Measurements from ENCODE around the gene TBC1D22A.

Gene TBC1D22A

DNA sequence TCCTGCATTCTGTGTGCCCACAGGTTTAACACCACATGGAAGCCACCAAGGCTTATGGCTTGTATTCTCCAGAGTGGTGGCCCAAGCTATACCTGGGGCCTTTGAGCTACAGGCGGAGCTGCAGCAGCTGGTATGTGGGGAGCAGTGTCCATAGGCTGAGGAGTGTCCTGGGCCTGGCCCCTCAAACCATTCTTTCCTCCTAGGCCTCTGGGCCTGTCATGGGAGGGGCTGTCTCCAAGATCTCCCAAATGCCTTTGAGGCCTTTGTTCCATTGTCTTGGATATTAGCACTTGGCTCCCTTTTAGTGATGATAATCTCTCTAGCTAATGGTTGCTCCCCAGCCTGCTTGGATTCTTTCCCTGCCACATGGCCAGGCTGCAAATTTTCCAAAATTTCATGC, 6.4 kb upstream of the TBC1D22A start:
- Histone ChIP-seq H3K9ac (ENCODE audit: low read depth, low read length) (no peak overlapping the region), H3K9me3 (replicated peaks; ENCODE audit: low read length) (no peaks in the 10 kb centered on the region), H3K4me2 (ENCODE audit: low read length) (no peak overlapping the region), H3K27me3 (ENCODE audit: control insufficient read depth, insufficient read depth, low read length) (no peaks in the 10 kb centered on the region), H3K36me3 (ENCODE audit: insufficient read depth, low read length) (no peaks in the 10 kb centered on the region), H3K4me3 (ENCODE audit: low read length) (no peak overlapping the region), H3K4me1 (ENCODE audit: control insufficient read depth, insufficient read depth, low read length) (peaks cover 23% of the 10 kb centered on the region)

DNA sequence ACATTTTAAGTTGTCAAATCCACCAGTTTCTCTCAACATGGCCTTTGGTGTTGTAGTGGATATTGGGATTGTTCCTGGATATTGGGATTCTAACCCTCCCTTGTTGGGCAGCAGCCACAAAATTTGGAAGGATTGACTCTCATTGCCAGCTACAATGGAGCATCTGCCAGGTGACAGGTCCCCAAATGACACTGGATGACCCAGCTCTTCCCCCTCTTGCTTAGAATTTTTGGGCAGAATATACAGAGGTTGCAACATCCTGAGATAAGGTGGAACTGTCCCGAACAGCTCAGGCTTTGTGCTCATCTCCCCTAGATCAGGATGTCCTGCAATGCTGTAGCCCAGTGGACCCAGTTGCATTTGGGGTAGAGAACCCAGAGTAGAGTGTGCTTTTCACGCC, 5.3 kb upstream of the TBC1D22A start:
- Histone ChIP-seq H3K4me3 (ENCODE audit: low read length) (no peak overlapping the region), H3K9me3 (replicated peaks; ENCODE audit: low read length) (no peaks in the 10 kb centered on the region), H3K9ac (ENCODE audit: low read depth, low read length) (no peak overlapping the region), H3K4me2 (ENCODE audit: low read length) (no peak overlapping the region), H3K4me1 (ENCODE audit: control insufficient read depth, insufficient read depth, low read length) (peaks cover 26% of the 10 kb centered on the region), H3K36me3 (ENCODE audit: insufficient read depth, low read length) (no peaks in the 10 kb centered on the region), H3K27me3 (ENCODE audit: control insufficient read depth, insufficient read depth, low read length) (no peaks in the 10 kb centered on the region)

DNA sequence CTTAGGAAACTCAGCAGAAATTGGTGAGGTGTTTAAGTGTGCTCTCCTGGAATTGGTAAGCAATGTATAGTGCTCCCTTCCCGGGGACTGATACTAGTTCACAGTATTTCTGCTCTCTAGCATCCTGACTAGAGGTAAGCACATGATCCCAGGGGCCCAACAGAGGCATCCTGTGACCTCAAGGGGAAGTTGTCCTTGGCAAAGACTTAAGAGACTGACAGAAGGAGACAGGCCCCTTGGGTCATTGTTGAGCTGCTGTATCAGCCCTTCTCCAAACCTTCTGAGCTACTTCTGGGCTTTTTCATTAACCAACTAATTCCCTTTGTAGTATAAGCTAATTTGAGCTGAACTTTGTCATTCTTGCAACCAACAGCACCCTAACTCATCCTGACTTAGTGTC, 4.3 kb upstream of the TBC1D22A start:
- Histone ChIP-seq H3K27me3 (ENCODE audit: control insufficient read depth, insufficient read depth, low read length) (no peaks in the 10 kb centered on the region), H3K9ac (ENCODE audit: low read depth, low read length) (no peak overlapping the region), H3K4me2 (ENCODE audit: low read length) (no peak overlapping the region), H3K36me3 (ENCODE audit: insufficient read depth, low read length) (no peaks in the 10 kb centered on the region), H3K4me3 (ENCODE audit: low read length) (no peak overlapping the region), H3K9me3 (replicated peaks; ENCODE audit: low read length) (no peaks in the 10 kb centered on the region), H3K4me1 (ENCODE audit: control insufficient read depth, insufficient read depth, low read length) (peaks cover 24% of the 10 kb centered on the region)

DNA sequence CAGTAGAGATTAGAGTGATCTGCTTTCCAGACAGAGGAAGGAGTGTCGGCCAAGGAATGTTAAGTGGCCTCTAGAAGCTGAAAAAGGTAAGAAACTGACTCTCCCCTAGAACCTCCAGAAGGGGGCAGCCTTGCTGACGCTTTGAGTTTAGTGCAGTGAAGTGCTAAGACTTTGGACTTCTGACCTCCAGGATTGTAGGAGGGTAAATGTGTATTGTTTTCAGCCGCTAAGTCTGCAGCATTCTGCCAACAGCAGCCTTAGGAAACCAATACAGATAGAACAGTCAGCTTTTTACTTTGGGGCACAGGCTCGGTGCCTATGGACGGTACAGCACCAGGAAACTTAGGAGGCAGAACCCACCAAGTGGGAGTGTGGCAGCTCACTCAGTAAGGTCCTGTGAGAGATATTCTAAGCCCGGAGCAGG, 3.6 kb upstream of the TBC1D22A start:
- H3K4me3 ChIP-seq (ENCODE audit: low read length): no peak overlapping the region
- no peak overlapping the region for H3K4me2 ChIP-seq (ENCODE audit: low read length)
- H3K4me1 ChIP-seq (ENCODE audit: control insufficient read depth, insufficient read depth, low read length): peaks cover 22% of the 10 kb centered on the region
- no peaks in the 10 kb centered on the region for H3K27me3 ChIP-seq (ENCODE audit: control insufficient read depth, insufficient read depth, low read length)
- no peaks in the 10 kb centered on the region for H3K36me3 ChIP-seq (ENCODE audit: insufficient read depth, low read length)
- H3K9ac ChIP-seq (ENCODE audit: low read depth, low read length): no peak overlapping the region
- no peaks in the 10 kb centered on the region for H3K9me3 ChIP-seq (replicated peaks; ENCODE audit: low read length)

DNA sequence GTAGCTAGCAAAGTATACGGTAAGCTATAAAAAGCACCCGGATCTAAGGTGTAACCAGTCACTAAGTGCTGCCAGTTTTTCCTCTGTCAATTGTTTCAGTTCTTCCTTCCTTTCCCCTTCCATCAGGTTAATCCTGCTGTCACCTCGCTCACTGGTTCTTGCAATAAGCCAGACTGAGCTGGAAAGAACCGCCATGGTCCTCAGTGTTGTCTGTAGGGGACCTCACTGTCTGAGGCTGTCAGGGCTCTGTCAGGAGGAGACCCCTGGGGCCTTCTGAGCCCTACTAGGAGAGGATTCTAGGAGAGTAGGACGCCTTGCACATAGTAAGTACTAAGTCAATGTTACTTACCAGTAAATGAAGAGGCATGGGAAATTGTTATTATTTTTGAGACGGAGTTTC, 1.4 kb upstream of the TBC1D22A start:
- H3K9ac ChIP-seq (ENCODE audit: low read depth, low read length): no peak overlapping the region
- H3K4me2 ChIP-seq (ENCODE audit: low read length): peak overlapping the region; percentile 79
- H3K4me3 ChIP-seq (ENCODE audit: low read length): peak overlapping the region; percentile 93
- H3K27me3 ChIP-seq (ENCODE audit: control insufficient read depth, insufficient read depth, low read length): no peaks in the 10 kb centered on the region
- H3K36me3 ChIP-seq (ENCODE audit: insufficient read depth, low read length): peaks cover 5% of the 10 kb centered on the region
- no peaks in the 10 kb centered on the region for H3K9me3 ChIP-seq (replicated peaks; ENCODE audit: low read length)
- H3K4me1 ChIP-seq (ENCODE audit: control insufficient read depth, insufficient read depth, low read length): peaks cover 21% of the 10 kb centered on the region

DNA sequence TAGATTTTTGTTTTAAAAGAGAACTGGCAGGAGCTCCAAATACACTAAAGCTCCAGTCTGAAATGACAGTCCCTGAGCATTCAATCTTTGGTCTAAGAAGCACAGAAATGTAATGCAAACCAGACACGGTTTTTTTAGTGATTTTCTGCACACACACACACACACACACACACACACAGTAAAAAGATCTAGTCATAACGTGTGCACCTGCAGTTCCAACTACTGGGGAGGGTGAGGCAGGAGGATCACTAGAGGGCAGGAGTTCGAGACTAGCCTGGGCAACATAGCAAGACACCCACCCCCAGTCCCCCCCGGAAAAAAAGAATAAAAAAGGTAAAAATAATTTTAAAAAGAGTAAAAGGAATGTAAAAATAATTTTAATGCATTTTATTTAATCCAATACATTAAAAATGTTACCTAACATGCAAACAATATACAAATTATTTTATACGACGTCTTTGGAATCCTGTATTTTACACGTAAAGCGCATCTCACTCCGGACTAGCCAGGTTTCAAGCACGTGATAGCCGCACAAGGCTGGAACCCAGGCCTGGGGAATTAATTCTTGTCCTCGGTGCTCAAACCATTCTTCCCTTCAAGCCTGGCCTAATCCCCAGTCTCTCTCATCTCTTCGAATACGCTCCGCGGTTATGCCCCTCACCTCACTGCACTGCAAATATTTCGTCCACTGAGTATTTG, 762 bp upstream of the TBC1D22A start:
- Histone ChIP-seq H3K27me3 (ENCODE audit: control insufficient read depth, insufficient read depth, low read length) (no peaks in the 10 kb centered on the region), H3K36me3 (ENCODE audit: insufficient read depth, low read length) (peaks cover 5% of the 10 kb centered on the region), H3K4me1 (ENCODE audit: control insufficient read depth, insufficient read depth, low read length) (peaks cover 21% of the 10 kb centered on the region), H3K9me3 (replicated peaks; ENCODE audit: low read length) (no peaks in the 10 kb centered on the region), H3K9ac (ENCODE audit: low read depth, low read length) (peak overlapping the region; percentile 96), H3K4me3 (ENCODE audit: low read length) (peak overlapping the region; percentile 93), H3K4me2 (ENCODE audit: low read length) (peak overlapping the region; percentile 79)

DNA sequence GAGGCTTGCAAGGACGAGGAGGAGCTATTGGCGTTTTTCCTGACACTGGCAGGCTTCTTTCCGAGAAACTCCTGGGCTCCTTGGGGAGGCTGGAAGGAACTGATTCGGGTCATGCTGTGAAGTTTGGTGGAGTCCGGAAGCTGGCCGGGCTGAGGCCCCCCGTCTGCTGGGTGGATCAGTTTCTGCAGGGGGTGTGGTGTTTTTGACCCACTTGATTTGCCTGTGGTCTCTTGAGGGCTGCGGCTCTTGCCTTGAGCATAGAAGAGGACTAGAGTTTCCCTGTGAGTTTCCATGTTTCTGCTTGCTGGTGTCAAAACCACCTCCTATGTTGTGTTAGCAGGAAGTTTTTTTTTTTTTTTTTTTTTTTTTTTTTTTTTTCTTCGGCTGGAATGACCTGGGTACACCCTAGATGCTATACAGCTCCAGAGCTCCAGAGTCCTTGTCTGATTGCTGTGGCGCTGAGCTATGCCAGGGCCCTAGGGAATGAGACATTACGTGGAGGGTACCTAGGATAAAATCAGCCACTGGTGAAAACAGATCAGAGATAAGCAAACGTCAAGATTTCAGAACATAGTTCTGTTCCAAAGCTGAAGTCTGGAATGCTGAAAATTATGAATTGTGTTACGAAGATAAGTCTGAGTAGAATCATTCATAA, 728 bp downstream of the TBC1D22A start:
- H3K36me3 ChIP-seq (ENCODE audit: insufficient read depth, low read length): peaks cover 5% of the 10 kb centered on the region
- peak overlapping the region; percentile 93 for H3K4me3 ChIP-seq (ENCODE audit: low read length)
- H3K9ac ChIP-seq (ENCODE audit: low read depth, low read length): peak overlapping the region; percentile 96
- no peaks in the 10 kb centered on the region for H3K27me3 ChIP-seq (ENCODE audit: control insufficient read depth, insufficient read depth, low read length)
- no peaks in the 10 kb centered on the region for H3K9me3 ChIP-seq (replicated peaks; ENCODE audit: low read length)
- peaks cover 21% of the 10 kb centered on the region for H3K4me1 ChIP-seq (ENCODE audit: control insufficient read depth, insufficient read depth, low read length)
- peak overlapping the region; percentile 79 for H3K4me2 ChIP-seq (ENCODE audit: low read length)

DNA sequence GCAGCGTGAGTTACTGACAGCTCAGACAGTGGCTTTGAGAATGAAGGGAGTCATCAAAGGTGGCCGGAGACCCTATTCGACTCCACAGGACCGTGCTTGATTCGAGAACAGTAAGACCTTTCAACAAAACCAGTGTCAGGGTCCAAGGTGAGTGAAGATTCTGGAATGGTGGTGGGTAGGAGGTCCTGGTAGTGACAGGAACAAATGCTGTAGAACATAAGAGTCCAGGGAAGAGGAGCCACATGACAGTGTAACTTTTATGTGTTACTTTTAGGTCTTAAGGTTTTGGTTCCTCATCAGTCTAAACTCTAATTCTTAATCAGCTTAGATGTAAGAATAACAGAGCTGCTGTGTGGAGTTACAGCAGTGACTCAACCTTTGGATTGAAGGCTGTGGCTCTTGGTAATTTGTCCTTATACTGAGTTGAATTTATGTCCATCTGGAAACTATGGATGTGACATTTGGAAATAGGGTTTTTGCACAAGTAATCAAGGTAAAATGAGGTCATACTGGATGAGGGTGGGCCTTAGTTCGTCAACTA, 1.8 kb downstream of the TBC1D22A start:
- Histone ChIP-seq H3K4me1 (ENCODE audit: control insufficient read depth, insufficient read depth, low read length) (peaks cover 21% of the 10 kb centered on the region), H3K4me2 (ENCODE audit: low read length) (peak overlapping the region; percentile 18), H3K9ac (ENCODE audit: low read depth, low read length) (no peak overlapping the region), H3K36me3 (ENCODE audit: insufficient read depth, low read length) (peaks cover 5% of the 10 kb centered on the region), H3K9me3 (replicated peaks; ENCODE audit: low read length) (no peaks in the 10 kb centered on the region), H3K4me3 (ENCODE audit: low read length) (no peak overlapping the region), H3K27me3 (ENCODE audit: control insufficient read depth, insufficient read depth, low read length) (no peaks in the 10 kb centered on the region)

DNA sequence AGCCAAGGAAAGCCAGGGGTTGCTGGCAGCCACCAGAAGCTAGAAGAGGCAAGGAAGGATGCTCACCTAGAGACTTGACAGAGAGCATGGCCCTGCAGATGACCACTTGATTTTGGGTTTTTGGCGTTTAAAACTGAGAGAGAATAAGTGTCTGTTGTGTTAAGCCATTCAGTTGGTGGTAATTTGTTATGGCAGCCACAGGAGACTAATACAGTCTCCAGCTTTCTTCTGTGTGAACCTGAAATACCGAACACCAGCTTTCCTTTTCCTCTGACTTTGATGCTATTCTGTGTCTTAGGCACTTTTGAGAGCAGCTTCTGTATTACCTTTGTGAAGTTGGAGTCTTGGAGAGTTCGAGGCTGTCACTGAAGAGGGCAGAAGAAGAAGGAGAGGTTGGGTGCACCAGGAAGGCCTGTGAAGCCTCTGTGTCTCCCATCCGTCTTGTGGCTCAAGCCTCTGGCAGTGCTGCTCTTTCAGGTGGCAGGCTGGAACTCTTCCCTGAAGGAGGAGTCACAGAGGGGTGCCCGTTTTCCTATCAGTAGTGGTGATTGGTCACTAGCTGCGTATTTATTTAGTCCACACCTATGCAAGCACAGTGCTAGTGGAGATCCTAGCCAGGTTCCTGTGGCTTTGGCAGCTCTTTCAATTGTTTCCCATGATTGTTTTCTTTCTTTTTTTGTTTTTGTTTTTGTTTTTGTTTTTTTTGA, 2.5 kb downstream of the TBC1D22A start:
- Histone ChIP-seq H3K36me3 (ENCODE audit: insufficient read depth, low read length) (peaks cover 5% of the 10 kb centered on the region), H3K4me2 (ENCODE audit: low read length) (no peak overlapping the region), H3K4me1 (ENCODE audit: control insufficient read depth, insufficient read depth, low read length) (peaks cover 22% of the 10 kb centered on the region), H3K4me3 (ENCODE audit: low read length) (no peak overlapping the region), H3K9ac (ENCODE audit: low read depth, low read length) (no peak overlapping the region), H3K27me3 (ENCODE audit: control insufficient read depth, insufficient read depth, low read length) (no peaks in the 10 kb centered on the region), H3K9me3 (replicated peaks; ENCODE audit: low read length) (no peaks in the 10 kb centered on the region)

DNA sequence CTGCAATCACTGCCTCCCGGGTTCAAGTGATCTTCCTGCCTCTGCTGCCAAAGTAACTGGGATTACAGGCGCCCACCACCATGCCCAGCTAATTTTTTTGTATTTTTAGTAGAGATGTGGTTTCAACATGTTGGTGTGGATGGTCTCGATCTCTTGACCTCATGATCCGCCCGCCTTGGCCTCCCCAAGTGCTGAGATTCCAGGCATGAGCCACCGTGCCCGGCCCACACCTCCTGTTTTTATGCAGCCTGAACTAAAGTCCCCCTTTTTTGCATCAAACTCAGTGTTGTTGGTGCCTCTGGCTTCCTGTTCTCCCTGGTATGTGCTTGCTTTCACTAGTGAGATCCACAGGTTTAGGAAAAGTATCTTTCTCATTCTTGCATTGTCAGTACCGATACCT, 4.2 kb downstream of the TBC1D22A start:
- Histone ChIP-seq H3K36me3 (ENCODE audit: insufficient read depth, low read length) (peaks cover 5% of the 10 kb centered on the region), H3K27me3 (ENCODE audit: control insufficient read depth, insufficient read depth, low read length) (no peaks in the 10 kb centered on the region), H3K4me3 (ENCODE audit: low read length) (no peak overlapping the region), H3K4me1 (ENCODE audit: control insufficient read depth, insufficient read depth, low read length) (peaks cover 23% of the 10 kb centered on the region), H3K9me3 (replicated peaks; ENCODE audit: low read length) (no peaks in the 10 kb centered on the region), H3K9ac (ENCODE audit: low read depth, low read length) (no peak overlapping the region), H3K4me2 (ENCODE audit: low read length) (no peak overlapping the region)

DNA sequence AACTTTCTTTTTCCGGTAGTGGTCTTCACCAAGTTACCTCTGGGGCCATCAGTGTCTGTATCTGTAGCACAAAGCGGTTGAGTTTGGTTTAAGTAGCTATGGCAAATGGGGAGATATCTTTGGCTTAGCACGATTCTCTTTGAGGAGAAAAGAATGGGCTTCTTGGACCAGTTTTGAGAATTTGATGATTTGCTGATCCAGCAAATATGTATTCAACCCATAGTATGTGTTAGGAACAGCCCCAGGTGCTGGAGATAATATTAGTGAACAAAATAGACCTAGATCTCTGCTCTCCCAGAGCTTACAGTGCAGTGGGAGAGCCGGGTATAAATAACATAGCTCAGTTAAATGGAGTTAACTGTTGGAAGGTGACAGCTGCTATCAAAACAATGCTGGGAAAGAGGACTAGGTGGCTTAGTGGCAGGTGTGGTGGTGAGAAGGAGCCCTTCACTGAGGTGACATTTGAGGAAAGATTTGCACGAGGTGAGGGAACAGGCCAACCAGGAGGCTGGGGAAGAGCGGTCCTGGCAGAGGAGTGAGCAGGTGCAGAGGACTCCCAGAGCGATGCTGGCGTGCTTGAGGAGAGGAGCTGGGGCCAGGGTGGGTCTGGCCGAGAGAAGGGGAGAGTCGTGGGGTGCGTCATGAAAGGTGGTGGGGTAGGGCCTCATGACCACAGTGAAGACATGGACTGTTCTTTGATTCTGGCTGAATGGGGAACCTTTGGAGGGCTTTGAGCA, 5.0 kb downstream of the TBC1D22A start:
- Histone ChIP-seq H3K4me2 (ENCODE audit: low read length) (no peak overlapping the region), H3K9ac (ENCODE audit: low read depth, low read length) (no peak overlapping the region), H3K4me3 (ENCODE audit: low read length) (no peak overlapping the region), H3K27me3 (ENCODE audit: control insufficient read depth, insufficient read depth, low read length) (no peaks in the 10 kb centered on the region), H3K4me1 (ENCODE audit: control insufficient read depth, insufficient read depth, low read length) (peaks cover 23% of the 10 kb centered on the region), H3K9me3 (replicated peaks; ENCODE audit: low read length) (no peaks in the 10 kb centered on the region), H3K36me3 (ENCODE audit: insufficient read depth, low read length) (peaks cover 5% of the 10 kb centered on the region)
